H9 (cell line): Measurements from ENCODE around the gene LEF1. TPM values are rescaled to one million over a fixed set of nuclear protein-coding genes. Genes with fewer than 3 reads are reported as not detected.

Experiments used
- DNase-seq: peaks from one replicate; pipeline ENCODE4 v3.0.0-alpha.2; 2017
- H2AFZ ChIP-seq: one replicate; pipeline ENCODE4 v1.6.1; 2013; ENCODE audit warnings: mild to moderate bottlenecking, low read length, control low read depth, moderate library complexity
- H2AK5ac ChIP-seq: 2 replicates; pipeline ENCODE4 v1.6.1; 2013; ENCODE audit warnings: low read length, control low read depth, mixed read lengths; ENCODE audit not compliant: insufficient read length
- H2BK120ac ChIP-seq: one replicate; pipeline ENCODE4 v1.6.1; 2013; ENCODE audit warnings: low read depth, mild to moderate bottlenecking, low read length, control low read depth, inconsistent platforms; ENCODE audit not compliant: poor library complexity, severe bottlenecking
- H2BK12ac ChIP-seq: 2 replicates; pipeline ENCODE4 v1.6.1; 2013; ENCODE audit warnings: low read length, control low read depth, mixed read lengths, low read depth; ENCODE audit not compliant: insufficient read length
- H2BK15ac ChIP-seq: 2 replicates; pipeline ENCODE4 v1.6.1; 2013; ENCODE audit warnings: low read depth, low read length, control low read depth
- H2BK20ac ChIP-seq: one replicate; pipeline ENCODE4 v1.6.1; 2013; ENCODE audit warnings: low read depth, mild to moderate bottlenecking, low read length, control low read depth, inconsistent platforms; ENCODE audit not compliant: poor library complexity, severe bottlenecking
- H2BK5ac ChIP-seq: 2 replicates; pipeline ENCODE4 v1.6.1; 2013; ENCODE audit warnings: low read length, control low read depth, mixed read lengths; ENCODE audit not compliant: insufficient read length
- H3K14ac ChIP-seq: 2 replicates; pipeline ENCODE4 v1.6.1; 2013; ENCODE audit warnings: low read length, control low read depth; ENCODE audit not compliant: insufficient read depth
- H3K18ac ChIP-seq: 2 replicates; pipeline ENCODE4 v1.6.1; 2013; ENCODE audit warnings: low read depth, mild to moderate bottlenecking, mixed read lengths, low read length, control low read depth; ENCODE audit not compliant: insufficient read length
- H3K23ac ChIP-seq: 2 replicates; pipeline ENCODE4 v1.6.1; 2013; ENCODE audit warnings: low read length, control low read depth, mixed read lengths, low read depth; ENCODE audit not compliant: insufficient read length
- H3K23me2 ChIP-seq: 2 replicates; pipeline ENCODE4 v1.6.1; 2013; ENCODE audit warnings: low read depth, mild to moderate bottlenecking, mixed read lengths, low read length, control low read depth; ENCODE audit not compliant: insufficient read length, poor library complexity, severe bottlenecking
- H3K27ac ChIP-seq: 2 replicates; pipeline ENCODE4 v1.5.1; 2013; ENCODE audit warnings: low read length, control low read depth, mixed read lengths, low read depth; ENCODE audit not compliant: insufficient read length
- H3K27me3 ChIP-seq: 2 replicates; pipeline ENCODE4 v1.6.1; 2013; ENCODE audit warnings: low read length, control low read depth, inconsistent platforms; ENCODE audit not compliant: insufficient read depth
- H3K4ac ChIP-seq: 2 replicates; pipeline ENCODE4 v1.6.1; 2013; ENCODE audit warnings: low read depth, mild to moderate bottlenecking, control low read depth, inconsistent platforms, low read length, moderate library complexity
- H3K4me1 ChIP-seq: 2 replicates; pipeline ENCODE4 v1.6.1; 2013; ENCODE audit warnings: low read length, control low read depth, inconsistent platforms; ENCODE audit not compliant: insufficient read depth
- H3K4me2 ChIP-seq: 2 replicates; pipeline ENCODE4 v1.6.1; 2013; ENCODE audit warnings: low read length, control low read depth, mixed read lengths; ENCODE audit not compliant: insufficient read length, insufficient read depth
- H3K56ac ChIP-seq: 2 replicates; pipeline ENCODE4 v1.6.1; 2013; ENCODE audit warnings: low read depth, mild to moderate bottlenecking, mixed read lengths, low read length, control low read depth; ENCODE audit not compliant: insufficient read length
- H3K79me1 ChIP-seq: 2 replicates; pipeline ENCODE4 v1.6.1; 2013; ENCODE audit warnings: low read depth, mild to moderate bottlenecking, moderate library complexity, low read length, control low read depth, inconsistent platforms; ENCODE audit not compliant: insufficient read depth, poor library complexity, severe bottlenecking
- H3K79me2 ChIP-seq: 2 replicates; pipeline ENCODE4 v1.6.1; 2013; ENCODE audit warnings: low read length, control low read depth, inconsistent platforms; ENCODE audit not compliant: insufficient read depth
- H3K9ac ChIP-seq: 2 replicates; pipeline ENCODE4 v1.6.1; 2013; ENCODE audit warnings: low read length, control low read depth, mixed read lengths; ENCODE audit not compliant: insufficient read length; ENCODE audit errors: extremely low read depth
- H3K9me3 ChIP-seq: one replicate; pipeline ENCODE4 v1.6.1; 2013; ENCODE audit warnings: low read depth, low read length, inconsistent platforms; ENCODE audit not compliant: control insufficient read depth
- H3T11ph ChIP-seq: one replicate; pipeline ENCODE4 v1.6.1; 2013; ENCODE audit warnings: mild to moderate bottlenecking, low read length, control low read depth, inconsistent platforms
- H4K20me1 ChIP-seq: one replicate; pipeline ENCODE4 v1.6.1; 2013; ENCODE audit not compliant: control insufficient read depth, insufficient read length, insufficient read depth
- H4K5ac ChIP-seq: 2 replicates; pipeline ENCODE4 v1.6.1; 2013; ENCODE audit warnings: low read depth, mild to moderate bottlenecking, mixed read lengths, low read length, control low read depth; ENCODE audit not compliant: insufficient read length
- H4K8ac ChIP-seq: replicated peaks from 2 replicates; pipeline ENCODE4 v1.6.1; 2013; ENCODE audit warnings: low read length, control low read depth, mixed read lengths, low read depth; ENCODE audit not compliant: insufficient read length
- H4K91ac ChIP-seq: 2 replicates; pipeline ENCODE4 v1.6.1; 2013; ENCODE audit warnings: low read depth, mild to moderate bottlenecking, moderate library complexity, mixed read lengths, low read length, control low read depth; ENCODE audit not compliant: insufficient read length
- H3K27ac Mint-ChIP-seq, 3 experiments: 2 replicates in 2 of 3; 3 replicates in 1 of 3; pipeline ENCODE4 v1.8.0; 2020 to 2021; ENCODE audit warnings: mixed read lengths in 3 of 3, mild to moderate bottlenecking in 1 of 3, moderate library complexity in 1 of 3
- H3K27me3 Mint-ChIP-seq: 2 replicates; pipeline ENCODE4 v1.8.0; 2021; ENCODE audit warnings: low read depth, mild to moderate bottlenecking, moderate library complexity, mixed read lengths
- H3K36me3 Mint-ChIP-seq, 3 experiments: 2 replicates in 2 of 3; 3 replicates in 1 of 3; pipeline ENCODE4 v1.8.0; 2020 to 2021; ENCODE audit warnings: low read depth in 3 of 3, mixed read lengths in 3 of 3; ENCODE audit not compliant: insufficient read depth in 1 of 3
- H3K4me1 Mint-ChIP-seq, 2 experiments: 2 replicates each; pipeline ENCODE4 v1.8.0; 2020; ENCODE audit warnings: mixed read lengths in 2 of 2
- H3K4me3 Mint-ChIP-seq, 2 experiments: 2 replicates in 1 of 2; 3 replicates in 1 of 2; pipeline ENCODE4 v1.8.0; 2020 to 2021; ENCODE audit warnings: mild to moderate bottlenecking in 2 of 2, mixed read lengths in 2 of 2, moderate library complexity in 1 of 2
- H3K9me3 Mint-ChIP-seq, 2 experiments: 2 replicates in 1 of 2; 3 replicates in 1 of 2; pipeline ENCODE4 v1.8.0; 2020; ENCODE audit warnings: mild to moderate bottlenecking in 2 of 2, mixed read lengths in 2 of 2, moderate library complexity in 1 of 2
- CTCF ChIP-seq: fragments of 200-600 bp; sonication (generic); conservative IDR thresholded peaks from 3 replicates; pipeline ENCODE4 v1.8.0; 2021; ENCODE audit warnings: antibody characterized with exemption, mild to moderate bottlenecking
- WGBS: extraction: QIAGEN DNeasy Blood & Tissue Kit; methylation state at CpG from one replicate; pipeline ENCODE4 v1.1.7; 2013; ENCODE audit warnings: missing lambda C conversion rate, low lambda C conversion rate, mixed read lengths; ENCODE audit not compliant: insufficient read length; ENCODE audit errors: extremely low coverage; 5-methylcytosine and 5-hydroxymethylcytosine counted together
- total RNA-seq: library from RNA; stranded (reverse); gene quantifications from 2 replicates; pipeline ENCODE4 v1.2.1, GENCODE V29; 2021

The LEF1 gene
- total RNA-seq, 1 experiment from 2014 or later = 2.5 TPM

DNA sequence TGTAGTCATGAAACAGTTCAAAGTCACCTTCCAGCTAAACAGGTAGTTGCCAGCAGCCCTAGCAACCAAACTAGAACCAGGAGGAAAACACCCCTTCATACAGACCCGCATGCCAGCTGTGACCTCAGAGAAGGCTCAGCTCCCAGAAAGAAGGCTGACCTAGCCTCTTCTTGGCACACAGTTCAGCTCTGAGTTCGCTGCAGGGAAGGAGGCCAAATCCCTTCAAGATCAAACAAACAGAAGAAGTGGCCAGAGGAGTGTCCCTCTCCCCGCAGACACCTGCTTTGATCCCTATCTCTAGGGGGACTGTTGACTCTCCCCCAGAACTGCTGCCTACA, 123.1 kb downstream of the LEF1 start:
- Histone ChIP-seq H2BK120ac (no peak overlapping the region), H2BK12ac (no peak overlapping the region), H3K4me1 (peaks cover 3% of the 10 kb centered on the region; the same call in 1 of the 2 replicates), H4K20me1 (no peaks in the 10 kb centered on the region), H3K27ac (no peak overlapping the region), H2BK20ac (no peak overlapping the region), H3K79me2 (no peaks in the 10 kb centered on the region), H4K8ac (no peak overlapping the region), H2AK5ac (no peak overlapping the region), H3K23me2 (no peaks in the 10 kb centered on the region), H3K4ac (no peak overlapping the region), H3K18ac (no peak overlapping the region), H3K56ac (no peak overlapping the region), H3K23ac (no peak overlapping the region), H4K91ac (no peak overlapping the region), H3K14ac (no peak overlapping the region), H4K5ac (no peak overlapping the region), H3K9me3 (no peaks in the 10 kb centered on the region), H2BK15ac (no peak overlapping the region), H2AFZ (no peak overlapping the region), H3K27me3 (no peaks in the 10 kb centered on the region), H3K4me2 (no peak overlapping the region), H3T11ph (no peak overlapping the region), H2BK5ac (no peak overlapping the region), H3K79me1 (no peaks in the 10 kb centered on the region), H3K9ac (no peak overlapping the region)
- no peak for TF ChIP-seq CTCF
- Mint-ChIP-seq H3K4me3 (no peak overlapping the region), H3K4me1 (peaks cover 13 to 14% of the 10 kb centered on the region in 2 experiments), H3K27ac (no peak overlapping the region), H3K9me3 (no peaks in the 10 kb centered on the region), H3K27me3 (peaks cover 21% of the 10 kb centered on the region), H3K36me3 (no peaks in the 10 kb centered on the region; a peak in 1 of 7 replicates)
- no peak for DNase-seq
- WGBS = no CpG with 5 or more reads among the region's 3 CpGs
